Measurements from ENCODE around the gene PKDCC.
"Not testable (repeated sequence)": the region's sequence is repeated elsewhere in the genome, so short reads cannot be mapped to it uniquely, and the experiment has no call there.

The PKDCC gene

GRCh38 chr2:42030200-42030759, 17.5 kb upstream of the PKDCC start:
- DNase-seq (ENCODE audit: low read depth) = no peak

- DNase-seq (ENCODE audit: low read depth) = no peak
Measured at GRCh38 chr2:42030829-42031228, 17.0 kb upstream of the PKDCC start.

- DNase-seq (ENCODE audit: low read depth) = no peak
Measured at GRCh38 chr2:42031281-42032223, 16.3 kb upstream of the PKDCC start.

- DNase-seq (ENCODE audit: low read depth) = no peak
Measured at GRCh38 chr2:42032224-42032620, 15.6 kb upstream of the PKDCC start.

- no peak for DNase-seq (ENCODE audit: low read depth)
Measured at GRCh38 chr2:42032745-42033144, 15.1 kb upstream of the PKDCC start.

GRCh38 chr2:42034096-42034495, 13.7 kb upstream of the PKDCC start:
- DNase-seq (ENCODE audit: low read depth) = not testable (repeated sequence)

GRCh38 chr2:42035241-42035640, 12.6 kb upstream of the PKDCC start:
- no peak for DNase-seq (ENCODE audit: low read depth)

GRCh38 chr2:42036413-42036812, 11.4 kb upstream of the PKDCC start:
- no peak for DNase-seq (ENCODE audit: low read depth)

- no peak for DNase-seq (ENCODE audit: low read depth)
Measured at GRCh38 chr2:42036940-42037339, 10.9 kb upstream of the PKDCC start.

GRCh38 chr2:42040643-42041278, 7.1 kb upstream of the PKDCC start:
- no peak for DNase-seq (ENCODE audit: low read depth)

GRCh38 chr2:42041377-42042127, 6.3 kb upstream of the PKDCC start:
- no peak for DNase-seq (ENCODE audit: low read depth)

- DNase-seq (ENCODE audit: low read depth) = no peak
Measured at GRCh38 chr2:42042631-42043355, 5.0 kb upstream of the PKDCC start.

GRCh38 chr2:42043789-42044394, 3.9 kb upstream of the PKDCC start:
- no peak for DNase-seq (ENCODE audit: low read depth)

- no peak for DNase-seq (ENCODE audit: low read depth)
Measured at GRCh38 chr2:42044939-42045338, 2.9 kb upstream of the PKDCC start.

- DNase-seq (ENCODE audit: low read depth) = no peak
Measured at GRCh38 chr2:42045352-42045751, 2.5 kb upstream of the PKDCC start.

- no peak for DNase-seq (ENCODE audit: low read depth)
Measured at GRCh38 chr2:42045848-42046748, 1.7 kb upstream of the PKDCC start.

- no peak for DNase-seq (ENCODE audit: low read depth)
Measured at GRCh38 chr2:42046819-42047487, 868 bp upstream of the PKDCC start.

- no peak for DNase-seq (ENCODE audit: low read depth)
Measured at GRCh38 chr2:42048299-42049220, 739 bp downstream of the PKDCC start.

Measured in stimulated activated CD8-positive, alpha-beta memory T cell treated with anti-CD3 and anti-CD28 coated beads, Interleukin-15, amount 100 ng/mL, for 1 hour (primary cell).